ENCODE results near the gene ANP32A.

The ANP32A gene

DNA sequence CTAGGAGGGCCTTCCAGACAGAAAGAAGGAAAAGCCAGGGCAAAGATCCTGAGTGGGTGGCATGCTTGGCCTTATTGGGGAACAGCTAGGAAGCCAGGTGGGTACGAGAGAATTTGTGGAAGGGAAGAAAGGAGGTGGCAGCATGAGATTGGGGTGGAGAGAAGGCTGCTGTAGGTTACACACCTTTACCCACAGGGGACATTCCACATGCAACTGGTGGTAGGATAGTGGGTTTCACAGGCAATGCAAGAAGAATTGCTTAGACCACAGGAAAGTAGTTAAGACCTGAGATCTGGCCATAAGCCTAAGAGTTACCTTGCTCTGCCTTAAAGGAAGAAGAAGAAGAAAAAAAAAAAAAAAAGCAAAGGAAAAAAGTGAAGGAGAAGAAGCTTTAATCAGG is 19.8 kb downstream of the ANP32A start:
- no peak for DNase-seq (ENCODE audit: low read depth in 3 of 3, low spot score in 1 of 3)

DNA sequence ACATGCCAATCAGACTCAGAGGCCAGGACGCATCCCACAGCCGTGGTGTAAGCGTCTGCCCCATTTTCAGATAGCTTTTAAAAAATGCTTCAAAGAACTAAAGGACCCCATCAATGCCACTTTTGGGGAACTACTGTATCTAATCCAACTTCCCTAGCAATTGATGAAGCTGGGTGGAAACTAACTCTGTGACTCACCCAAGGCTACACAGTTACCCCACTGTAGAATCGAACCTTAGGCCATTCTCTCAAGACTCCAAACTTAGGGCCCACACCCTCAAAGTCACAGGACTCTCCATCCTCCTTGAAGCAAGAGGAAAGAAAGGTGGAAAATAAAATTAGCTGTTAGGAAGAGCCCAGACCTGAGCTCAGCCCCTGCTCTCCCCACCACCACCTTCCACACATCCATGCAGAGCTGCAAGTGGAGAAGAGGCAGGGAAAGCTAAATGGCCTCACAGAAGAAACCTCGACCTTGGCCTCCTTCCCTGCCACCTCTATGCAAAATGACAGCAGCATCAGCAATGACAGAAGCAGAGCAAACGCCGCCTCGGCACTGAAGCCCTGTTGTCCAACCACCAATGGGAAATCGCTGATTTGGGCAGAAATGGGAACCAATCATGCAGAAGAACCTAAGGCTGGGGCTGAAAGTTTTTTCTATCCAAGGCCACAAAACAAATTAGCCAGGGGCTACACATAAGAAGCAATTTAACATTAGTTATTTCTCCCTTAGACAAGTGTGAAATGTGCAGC is 22.2 kb downstream of the ANP32A start:
- no peak for DNase-seq (ENCODE audit: low read depth in 3 of 3, low spot score in 1 of 3)

DNA sequence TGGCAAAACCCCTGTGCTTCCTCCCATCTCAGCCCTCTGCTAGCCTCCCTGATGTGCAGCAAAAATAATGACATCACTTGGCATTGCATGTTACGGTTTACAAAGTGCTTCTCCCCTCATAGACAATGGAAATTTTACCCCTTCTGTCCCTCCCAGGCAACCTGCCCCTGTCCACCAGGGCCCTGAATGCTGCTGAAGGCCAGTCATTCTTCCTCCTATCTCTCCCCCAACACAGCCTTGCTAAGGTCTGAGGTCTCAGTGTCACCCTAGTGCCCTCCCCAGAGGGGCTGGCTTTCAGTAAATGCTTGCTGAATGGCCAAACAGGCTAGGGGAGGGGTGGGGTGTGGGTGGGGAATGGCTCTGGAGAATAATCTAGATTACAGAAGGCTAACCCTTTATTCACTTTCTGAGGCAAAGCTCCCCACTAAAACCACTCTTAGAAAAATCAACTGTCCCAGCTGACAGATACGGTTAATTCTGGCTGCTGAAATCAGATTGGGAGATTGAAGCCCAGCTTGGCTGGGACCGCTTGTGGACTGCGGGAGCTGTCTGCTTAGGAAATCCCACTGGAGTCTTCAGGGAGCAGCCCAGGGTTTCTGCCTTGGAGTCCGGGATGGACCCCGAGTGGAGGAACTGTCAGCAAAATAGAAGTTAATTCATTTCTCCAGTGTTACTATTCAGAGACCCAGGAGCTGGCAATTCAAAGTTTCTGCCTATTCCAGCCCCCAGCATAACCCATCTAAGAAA is 22.9 kb downstream of the ANP32A start:
- DNase-seq (ENCODE audit: low read depth in 3 of 3, low spot score in 1 of 3), result no peak

DNA sequence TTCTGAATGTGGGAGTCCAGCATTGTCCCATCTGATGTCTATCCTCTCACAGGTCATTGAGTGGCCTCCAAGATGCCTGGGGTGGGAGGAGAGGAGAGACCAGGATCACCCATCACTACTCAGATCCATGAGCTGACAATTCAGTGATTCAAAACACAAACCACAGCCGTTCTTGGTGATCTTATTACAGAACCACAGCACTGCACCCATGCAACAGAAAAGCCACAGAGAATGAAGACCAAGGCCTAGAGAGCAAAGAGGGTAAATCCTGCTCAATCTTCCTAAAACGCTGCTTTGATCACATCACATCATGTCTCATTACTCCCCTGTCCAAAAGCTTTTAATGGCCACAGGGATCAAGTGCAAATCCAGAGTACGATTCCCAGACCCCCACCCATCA is 23.5 kb downstream of the ANP32A start:
- DNase-seq (ENCODE audit: low read depth in 3 of 3, low spot score in 1 of 3), result no peak

DNA sequence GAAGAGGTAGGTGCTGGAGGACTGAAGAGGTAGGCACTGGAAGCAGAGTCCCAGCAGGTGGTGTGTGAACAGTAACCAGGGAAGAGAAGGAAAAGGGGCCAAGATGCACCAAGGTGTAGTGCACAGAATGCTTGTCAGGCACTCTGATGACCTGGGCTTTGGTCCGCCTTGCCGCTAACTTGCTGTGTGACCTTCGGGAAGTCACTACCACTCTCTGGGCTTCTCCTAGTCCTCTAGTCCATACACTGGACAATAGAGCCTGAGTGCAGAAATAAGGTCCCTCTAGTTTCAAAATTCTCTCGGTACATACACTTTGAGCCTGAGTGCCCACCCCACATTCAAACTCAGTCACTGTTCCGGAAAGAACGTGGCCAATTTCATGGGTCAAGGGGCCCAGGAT is 24.1 kb downstream of the ANP32A start:
- no peak for DNase-seq (ENCODE audit: low read depth in 3 of 3, low spot score in 1 of 3)

DNA sequence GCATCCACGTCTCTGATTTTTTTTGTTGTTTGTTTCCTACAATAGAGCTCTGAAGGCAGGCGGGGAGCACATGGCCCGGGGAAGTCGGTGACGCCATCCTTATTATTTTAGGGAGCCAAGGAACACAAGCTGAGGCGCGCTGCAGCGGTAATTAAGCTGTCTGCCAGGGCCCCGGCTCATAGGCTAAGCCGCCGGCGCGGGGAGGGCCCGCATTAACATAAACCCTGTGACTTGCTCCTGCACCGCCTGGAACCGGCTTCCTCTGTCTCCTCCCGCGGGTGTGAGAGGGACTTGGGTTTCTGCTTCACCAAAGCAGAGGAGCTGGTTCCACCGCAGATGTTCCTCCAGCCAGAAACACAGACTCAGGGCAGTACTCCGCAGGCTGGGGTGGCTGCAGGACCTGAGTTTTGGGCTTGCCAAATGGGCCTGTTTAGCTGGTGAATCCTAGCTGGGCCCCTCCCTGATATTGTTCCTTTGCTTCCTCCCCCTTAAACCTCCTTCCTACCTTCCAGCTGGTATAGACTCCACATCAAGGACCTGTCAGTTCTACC is 25.3 kb downstream of the ANP32A start:
- peak in 1 of 3 donors; percentile 32 for DNase-seq (ENCODE audit: low read depth in 3 of 3, low spot score in 1 of 3)

DNA sequence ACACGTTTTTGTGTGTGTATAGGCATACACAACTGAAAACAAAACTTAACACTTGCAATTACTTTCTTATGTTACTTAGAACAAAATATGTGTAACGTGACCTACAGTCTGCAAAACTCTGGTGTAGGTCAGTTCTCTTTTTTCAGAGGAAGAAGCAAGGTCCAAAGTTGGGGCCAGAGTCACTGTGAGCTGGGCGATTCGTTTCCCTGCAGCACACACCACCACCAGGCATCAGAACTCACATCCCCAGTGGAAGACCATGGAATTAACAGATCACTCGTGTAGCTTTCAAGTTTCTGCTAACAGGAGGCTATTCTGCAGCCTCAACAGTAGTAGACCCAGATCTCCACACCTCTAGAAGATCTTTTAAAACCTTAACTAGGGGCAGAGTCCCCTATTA is 25.8 kb downstream of the ANP32A start:
- DNase-seq (ENCODE audit: low read depth in 3 of 3, low spot score in 1 of 3), result no peak

DNA sequence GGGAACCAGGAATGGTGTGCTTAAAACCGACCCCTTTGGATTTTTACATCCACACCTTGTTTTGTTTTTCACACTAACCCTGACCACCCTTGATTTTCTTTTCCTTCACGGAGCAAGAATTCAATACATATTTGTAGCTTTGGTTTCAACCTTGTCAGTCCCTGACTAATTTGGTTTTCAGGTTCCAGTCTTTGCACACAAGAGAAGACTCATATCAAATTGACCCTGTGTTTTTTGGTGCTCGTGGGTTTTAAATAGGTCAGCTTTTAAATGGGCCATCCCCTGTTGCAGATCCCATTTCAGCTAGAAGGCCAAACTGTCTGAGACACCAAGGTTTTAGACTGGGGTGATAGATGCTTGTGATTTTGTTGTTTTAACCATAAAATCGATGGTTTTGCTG is 26.4 kb downstream of the ANP32A start:
- no peak for DNase-seq (ENCODE audit: low read depth in 3 of 3, low spot score in 1 of 3)

DNA sequence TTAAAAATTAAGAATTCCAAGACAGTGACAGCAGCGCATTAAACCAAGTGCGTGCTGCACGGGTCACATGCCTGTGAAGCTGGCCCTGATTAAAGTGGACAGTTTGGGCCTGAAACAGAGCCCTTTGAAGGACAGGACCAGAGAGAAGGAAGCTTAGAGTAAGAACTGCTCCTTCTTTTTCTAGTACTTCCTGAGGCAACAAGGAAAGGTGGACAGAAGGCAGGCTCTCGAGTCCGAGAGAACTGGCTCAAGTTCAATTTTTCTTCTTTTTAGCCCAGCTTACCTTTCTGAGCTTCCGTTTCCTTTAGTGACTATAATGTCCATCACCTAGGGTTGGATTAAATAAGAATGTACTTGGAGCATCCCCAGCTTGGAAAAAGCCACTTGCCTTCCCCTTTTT is 26.9 kb downstream of the ANP32A start:
- no peak for DNase-seq (ENCODE audit: low read depth in 3 of 3, low spot score in 1 of 3)

DNA sequence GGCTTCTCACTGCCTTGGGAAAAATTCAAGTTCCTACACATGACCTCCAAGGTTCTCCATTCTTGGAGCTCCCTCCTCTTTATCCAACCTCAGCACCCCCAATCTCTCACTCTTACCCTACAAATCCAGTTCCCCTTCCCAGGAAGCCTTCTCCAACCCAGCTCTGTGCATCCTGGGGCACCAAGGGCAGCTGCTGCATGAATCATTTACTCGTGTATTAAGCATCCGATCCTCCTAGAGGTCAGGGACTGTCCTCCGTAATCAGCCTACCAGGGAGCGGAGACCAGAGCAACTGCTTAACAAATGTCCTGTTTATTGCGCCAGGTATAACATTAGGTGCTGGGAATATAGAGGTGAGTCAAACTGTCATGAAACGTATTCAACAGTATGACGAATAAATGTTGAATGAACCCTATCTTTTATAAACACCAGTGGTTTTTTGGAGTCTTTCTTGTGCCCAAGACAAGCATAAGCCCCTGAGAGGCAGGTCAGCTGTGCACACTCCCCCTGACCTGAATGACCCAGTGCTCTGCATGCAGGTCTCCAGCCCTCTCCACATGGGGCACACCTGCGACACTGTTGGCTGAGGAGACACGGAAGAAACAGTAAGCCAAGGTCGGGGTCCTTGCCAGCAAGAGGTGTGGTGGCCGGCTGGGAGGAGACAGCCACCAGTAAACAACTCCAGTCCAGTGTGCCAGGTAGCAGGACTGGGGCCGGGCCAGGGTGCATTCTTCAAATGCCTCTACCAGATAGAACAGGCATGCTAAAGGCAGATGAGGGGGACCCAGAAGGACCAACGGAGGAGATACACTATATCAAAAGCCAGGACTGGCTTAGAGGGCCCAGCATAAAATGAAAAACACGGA is 27.6 kb downstream of the ANP32A start:
- no peak for DNase-seq (ENCODE audit: low read depth in 3 of 3, low spot score in 1 of 3)

DNA sequence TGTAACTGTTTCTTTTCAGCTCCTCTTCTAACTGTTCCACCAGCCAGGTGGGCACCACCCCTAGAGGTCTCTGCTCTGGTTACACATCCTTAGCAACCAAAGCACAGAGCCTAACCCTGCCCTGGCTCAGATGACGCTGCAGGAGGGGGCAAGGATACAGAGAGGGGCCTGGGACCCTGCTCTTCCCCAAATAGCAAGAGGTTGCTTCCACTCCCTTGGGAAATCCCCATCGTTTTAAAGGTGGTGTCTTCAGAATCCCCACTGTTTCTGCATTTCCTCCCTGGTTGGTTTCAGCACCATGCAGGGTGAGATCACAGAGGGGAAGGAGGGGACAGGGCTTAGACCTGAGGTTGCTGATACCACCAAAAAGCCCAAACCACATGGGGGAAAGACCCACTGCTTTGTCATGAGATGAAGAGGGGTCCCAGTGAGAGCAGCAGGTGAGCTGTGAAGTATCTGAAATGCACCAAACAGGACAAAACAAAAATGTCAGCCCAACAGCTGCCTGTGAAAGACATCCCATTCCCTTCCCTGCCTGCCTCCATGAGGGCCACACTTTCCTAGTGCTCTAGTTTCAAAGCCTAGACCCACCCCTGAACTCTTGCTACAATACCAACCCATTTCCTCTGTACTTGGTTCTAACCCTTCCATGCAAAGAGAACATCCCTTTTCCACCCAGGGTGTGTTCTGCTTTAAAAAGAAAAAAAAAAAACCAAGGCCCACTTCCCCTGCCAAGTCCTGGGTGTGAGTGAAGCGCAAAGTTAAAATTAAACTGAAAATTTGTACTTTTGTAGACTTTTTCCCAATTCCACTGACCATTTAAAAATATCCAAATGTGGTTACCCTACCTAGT is 29.0 kb downstream of the ANP32A start:
- peak in 2 of 3 donors; percentile 8 to 14 for DNase-seq (ENCODE audit: low read depth in 3 of 3, low spot score in 1 of 3)

DNA sequence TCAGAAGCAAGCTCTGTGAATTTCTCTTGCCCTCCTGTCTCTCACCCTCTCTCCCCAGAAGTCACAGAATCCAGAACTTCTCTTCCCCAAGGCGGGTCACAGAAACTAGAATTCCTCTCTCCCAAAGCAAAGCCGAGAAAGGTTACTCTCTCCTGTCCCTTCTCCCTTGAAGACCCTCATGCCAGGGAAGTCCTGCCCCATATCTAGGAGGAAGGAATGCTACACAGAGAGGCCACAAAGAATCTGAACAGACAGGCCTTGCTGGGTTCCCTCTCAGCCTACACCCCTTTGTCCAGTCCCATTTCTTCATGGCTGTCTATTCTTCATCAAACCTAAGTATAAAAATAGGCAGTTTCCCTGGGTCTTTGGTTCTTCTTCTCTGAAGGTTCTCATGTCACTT is 29.8 kb downstream of the ANP32A start:
- no peak for DNase-seq (ENCODE audit: low read depth in 3 of 3, low spot score in 1 of 3)

DNA sequence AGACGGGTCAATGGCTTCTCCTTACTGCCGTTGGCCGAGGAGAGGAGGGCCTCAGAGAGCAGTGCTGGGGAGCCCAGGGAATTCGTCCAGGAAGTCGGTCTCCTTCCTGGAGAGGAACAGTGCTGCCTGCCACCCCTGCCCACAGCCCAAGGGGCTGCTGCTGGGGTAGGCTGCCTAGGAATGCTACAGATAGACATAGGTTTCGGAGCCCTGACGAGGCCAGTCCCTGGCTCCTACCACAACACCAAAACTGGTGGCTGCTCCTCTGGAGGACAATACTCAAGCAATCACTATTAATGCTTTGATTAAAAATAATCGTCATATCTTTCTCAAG is 30.5 kb downstream of the ANP32A start:
- DNase-seq (ENCODE audit: low read depth in 3 of 3, low spot score in 1 of 3), result no peak

DNA sequence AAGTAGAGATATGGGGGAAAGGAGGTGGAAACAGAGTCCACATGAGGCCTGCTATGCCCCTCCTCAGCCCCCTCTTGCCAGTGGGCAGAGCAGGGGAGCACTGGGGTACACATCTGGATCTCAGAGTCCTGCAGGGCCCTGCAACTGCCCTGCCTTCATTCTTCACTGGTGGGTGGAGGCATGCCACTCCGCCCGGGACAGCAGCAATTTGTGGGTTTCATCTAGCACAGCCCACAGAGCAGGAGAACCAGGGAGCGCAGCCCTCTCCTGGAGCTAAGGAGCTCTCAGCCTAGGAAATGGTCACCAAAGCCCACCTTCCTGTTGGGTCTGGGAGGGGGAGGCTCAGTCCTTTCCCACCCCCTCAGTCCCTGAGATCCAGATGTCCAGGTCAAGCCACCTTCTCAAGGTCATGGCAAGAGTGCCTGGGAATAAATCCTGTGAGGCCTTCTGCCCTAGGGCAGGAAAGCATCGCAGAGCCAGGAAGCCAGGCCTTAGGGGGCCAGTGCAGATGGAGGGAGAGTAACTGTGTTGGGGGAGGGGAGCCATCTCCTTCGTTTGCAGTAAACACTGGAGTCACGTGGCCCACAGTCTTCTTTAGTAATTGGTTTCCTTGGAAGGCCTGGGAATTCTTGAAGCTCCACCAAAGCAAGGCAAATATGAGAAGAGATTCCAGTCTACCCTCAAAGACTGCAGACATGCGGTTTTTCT is 31.0 kb downstream of the ANP32A start:
- DNase-seq (ENCODE audit: low read depth in 3 of 3, low spot score in 1 of 3), result no peak

DNA sequence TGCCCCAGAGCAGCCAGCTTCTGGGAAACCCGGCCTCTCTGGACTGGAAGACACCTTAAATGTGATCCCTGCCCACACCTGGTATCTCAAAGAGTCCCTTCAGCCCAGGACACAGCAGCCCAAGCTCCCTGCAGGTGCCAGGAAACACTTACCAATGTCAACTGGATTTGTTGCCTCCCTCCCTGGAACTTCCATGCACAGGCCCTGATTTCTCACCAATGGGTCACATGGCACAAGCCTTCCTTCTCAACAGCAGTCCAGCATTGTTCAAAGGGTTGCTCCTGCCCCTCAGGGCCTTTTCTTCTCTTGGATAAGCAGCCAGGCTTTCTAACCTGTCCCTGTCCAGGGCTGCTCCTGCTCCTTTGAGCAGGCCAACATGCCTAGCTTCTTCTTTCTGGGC is 31.6 kb downstream of the ANP32A start:
- no peak for DNase-seq (ENCODE audit: low read depth in 3 of 3, low spot score in 1 of 3)

DNA sequence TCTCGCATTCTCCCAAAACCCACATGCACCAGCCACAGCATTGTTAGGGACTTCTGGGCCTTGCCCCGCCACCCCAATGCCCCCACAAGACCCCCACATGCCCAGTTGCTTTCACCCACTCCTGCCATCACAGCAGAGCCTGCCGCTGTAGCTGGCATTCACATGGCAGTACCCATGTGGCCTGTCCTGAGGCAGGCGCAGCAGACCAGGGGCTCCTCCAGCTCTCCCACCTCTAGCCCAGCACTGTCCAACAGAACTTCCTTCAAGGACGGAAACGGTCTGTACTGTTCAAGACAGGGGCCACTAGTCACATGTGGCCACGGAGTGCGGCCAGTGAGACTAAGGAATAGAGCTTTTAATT is 32.5 kb downstream of the ANP32A start:
- DNase-seq (ENCODE audit: low read depth in 3 of 3, low spot score in 1 of 3), result no peak

DNA sequence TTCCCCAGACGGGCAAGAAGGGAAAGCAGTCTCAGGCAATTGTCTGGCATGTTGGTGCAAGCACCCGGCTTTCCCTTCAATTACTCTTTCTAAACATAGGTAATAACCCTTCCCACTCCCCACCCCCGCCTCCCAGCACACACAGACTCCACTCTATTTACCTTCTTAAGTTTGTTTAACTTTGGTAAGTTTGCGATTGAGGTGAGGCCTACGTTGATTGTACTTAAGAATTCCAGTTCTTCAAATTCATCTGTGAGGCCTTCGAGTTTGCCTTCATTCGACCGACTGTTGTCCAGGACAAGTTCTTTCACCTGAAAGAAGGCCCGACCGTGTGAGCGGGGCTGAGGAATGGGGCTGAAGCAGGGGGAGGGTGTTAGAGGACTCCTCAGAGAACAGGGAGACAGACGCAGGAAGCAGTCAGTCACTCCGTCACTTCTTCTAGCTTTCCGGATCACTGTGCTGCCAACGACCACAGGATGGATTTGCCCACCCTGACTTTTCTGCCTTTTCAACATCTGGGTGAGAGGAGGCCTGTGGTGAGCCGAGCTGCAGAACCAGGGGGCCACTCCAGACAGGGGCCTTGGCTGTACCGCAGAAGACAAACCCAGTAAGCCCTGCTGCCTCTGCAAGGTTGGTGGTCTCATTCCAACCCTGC is 33.0 kb downstream of the ANP32A start:
- DNase-seq (ENCODE audit: low read depth in 3 of 3, low spot score in 1 of 3), result no peak

DNA sequence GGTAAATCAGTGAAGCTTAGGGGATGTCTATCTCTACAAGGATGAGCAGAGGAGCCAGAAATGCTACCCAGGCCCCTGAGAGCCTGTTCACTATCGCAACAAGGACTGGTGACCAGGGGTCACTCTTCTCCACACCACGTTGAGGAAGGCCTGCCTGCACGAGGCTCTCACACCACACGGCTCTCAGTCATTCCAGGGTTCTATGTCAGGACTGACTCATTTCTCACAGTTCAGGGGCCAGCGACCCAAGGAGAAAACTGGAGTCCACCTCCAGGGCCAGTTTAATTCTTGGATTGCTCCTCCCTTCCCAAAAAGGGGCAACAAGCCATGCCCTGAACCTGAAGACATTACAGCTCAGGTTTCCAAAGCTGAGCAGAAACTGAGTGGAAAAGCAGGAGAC is 33.9 kb downstream of the ANP32A start:
- DNase-seq (ENCODE audit: low read depth in 3 of 3, low spot score in 1 of 3), result no peak

DNA sequence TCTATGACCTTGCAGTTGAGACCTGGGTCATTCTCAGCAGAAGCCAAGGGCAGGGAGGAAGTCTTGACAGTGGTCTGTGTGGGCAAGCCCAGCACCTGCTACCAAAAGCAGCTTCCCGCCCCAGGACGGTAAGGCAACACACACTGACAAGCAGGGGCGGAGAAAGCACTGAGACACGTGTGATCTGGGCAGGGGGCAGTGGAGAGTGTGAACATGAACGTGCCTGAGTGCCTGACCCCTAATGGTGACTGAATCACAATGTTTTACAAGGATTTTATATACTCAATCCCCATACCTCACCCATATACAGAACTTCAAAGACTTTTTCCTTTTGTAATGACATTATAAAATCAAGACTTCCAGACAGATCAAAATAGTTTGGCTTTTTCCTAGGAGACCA is 35.2 kb downstream of the ANP32A start:
- DNase-seq (ENCODE audit: low read depth in 3 of 3, low spot score in 1 of 3), result no peak

DNA sequence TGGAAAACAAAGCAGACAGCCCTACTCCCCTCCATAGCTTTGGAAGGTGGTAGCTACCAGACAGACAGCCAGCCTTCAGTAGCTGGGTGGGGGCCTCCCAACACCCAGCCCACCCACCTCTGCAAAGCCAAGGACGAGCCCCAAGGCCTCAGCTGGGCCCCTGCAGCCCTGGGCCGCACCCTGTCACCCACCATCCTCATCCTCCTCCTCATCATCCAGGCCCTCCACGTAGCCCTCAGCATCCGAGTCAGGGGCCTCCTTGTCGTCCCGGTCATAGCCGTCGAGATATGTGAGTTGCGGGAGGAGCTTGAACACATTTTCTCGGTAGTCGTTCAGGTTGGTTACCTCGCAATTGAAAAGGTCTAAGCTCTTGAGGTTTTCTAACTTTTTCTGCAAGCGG is 36.5 kb downstream of the ANP32A start:
- DNase-seq (ENCODE audit: low read depth in 3 of 3, low spot score in 1 of 3), result no peak
